Measurements from ENCODE around the gene CIB4.

DNA sequence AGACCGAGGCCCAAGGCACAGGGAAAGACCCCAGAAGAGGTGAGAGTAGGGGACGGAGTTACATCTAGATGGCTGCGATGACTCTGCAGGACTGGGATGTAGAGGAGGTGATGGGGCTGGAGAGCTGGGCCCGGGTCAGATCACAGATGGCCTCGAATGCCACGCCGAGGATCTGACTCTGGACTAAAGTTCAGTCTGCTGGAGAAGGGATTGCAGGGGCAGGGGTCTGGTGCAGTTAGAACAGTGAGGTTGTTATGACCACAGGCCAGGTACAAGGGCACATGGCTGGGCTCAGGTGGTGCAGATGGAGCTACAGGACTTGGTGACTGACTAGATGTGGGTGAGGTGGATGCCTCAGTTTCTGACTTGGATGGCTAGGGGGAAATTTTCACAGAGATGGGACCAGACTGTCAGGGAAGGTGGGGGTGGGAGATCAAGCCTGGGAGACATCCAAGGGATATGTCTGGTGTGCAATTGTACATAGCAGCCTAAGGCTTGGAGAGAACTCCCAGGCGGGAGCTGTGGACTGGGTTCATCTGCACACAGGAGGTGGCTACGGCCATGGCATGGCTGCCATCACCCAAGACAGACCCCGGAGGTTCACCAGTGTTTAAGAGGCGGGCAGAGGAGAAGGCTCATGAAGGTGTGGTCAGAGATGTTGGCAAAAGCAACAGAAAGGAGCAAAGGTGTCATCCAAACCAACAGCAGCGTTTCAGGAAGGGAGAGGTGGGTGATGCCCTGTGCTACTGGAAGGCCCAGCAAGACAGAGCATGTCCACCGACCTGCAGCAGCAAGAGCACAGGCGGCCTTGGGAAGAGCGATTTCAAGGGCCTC lies 66.9 kb downstream of the CIB4 start:
- TF ChIP-seq, protein P1, sequence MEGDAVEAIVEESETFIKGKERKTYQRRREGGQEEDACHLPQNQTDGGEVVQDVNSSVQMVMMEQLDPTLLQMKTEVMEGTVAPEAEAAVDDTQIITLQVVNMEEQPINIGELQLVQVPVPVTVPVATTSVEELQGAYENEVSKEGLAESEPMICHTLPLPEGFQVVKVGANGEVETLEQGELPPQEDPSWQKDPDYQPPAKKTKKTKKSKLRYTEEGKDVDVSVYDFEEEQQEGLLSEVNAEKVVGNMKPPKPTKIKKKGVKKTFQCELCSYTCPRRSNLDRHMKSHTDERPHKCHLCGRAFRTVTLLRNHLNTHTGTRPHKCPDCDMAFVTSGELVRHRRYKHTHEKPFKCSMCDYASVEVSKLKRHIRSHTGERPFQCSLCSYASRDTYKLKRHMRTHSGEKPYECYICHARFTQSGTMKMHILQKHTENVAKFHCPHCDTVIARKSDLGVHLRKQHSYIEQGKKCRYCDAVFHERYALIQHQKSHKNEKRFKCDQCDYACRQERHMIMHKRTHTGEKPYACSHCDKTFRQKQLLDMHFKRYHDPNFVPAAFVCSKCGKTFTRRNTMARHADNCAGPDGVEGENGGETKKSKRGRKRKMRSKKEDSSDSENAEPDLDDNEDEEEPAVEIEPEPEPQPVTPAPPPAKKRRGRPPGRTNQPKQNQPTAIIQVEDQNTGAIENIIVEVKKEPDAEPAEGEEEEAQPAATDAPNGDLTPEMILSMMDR (conservative IDR thresholded peaks at IDR 0.05 in 1 of 2, IDR thresholded peaks at IDR 0.05 in 1 of 2; ENCODE audit: extremely low read depth in 1 of 2, insufficient read depth in 1 of 2, low read depth in 1 of 2, low read length in 2 of 2), result no peak
- no peak for TF ChIP-seq EZH2 (IDR thresholded peaks at IDR 0.05; ENCODE audit: borderline replicate concordance, low read length)

All from mammary epithelial cell (primary cell).